AG09309 (cell line): ENCODE data around the gene C17orf50.

Source experiments
- DNase-seq: peaks from one replicate; pipeline ENCODE4 v3.0.0-alpha.2; 2010; ENCODE audit warnings: low read depth
- H3K4me3 ChIP-seq: 2 replicates; pipeline ENCODE4 v1.5.1; 2011; ENCODE audit warnings: mild to moderate bottlenecking, low read depth, low read length, moderate library complexity; ENCODE audit not compliant: control insufficient read depth
- TF ChIP-seq, protein P1 (sequence below): IDR thresholded peaks from 2 replicates; pipeline ENCODE4 v1.5.1; 2011; ENCODE audit warnings: mild to moderate bottlenecking, low read depth, low read length, inconsistent platforms; ENCODE audit not compliant: insufficient read depth, control insufficient read depth; ENCODE audit errors: missing control alignments

The C17orf50 gene

DNA sequence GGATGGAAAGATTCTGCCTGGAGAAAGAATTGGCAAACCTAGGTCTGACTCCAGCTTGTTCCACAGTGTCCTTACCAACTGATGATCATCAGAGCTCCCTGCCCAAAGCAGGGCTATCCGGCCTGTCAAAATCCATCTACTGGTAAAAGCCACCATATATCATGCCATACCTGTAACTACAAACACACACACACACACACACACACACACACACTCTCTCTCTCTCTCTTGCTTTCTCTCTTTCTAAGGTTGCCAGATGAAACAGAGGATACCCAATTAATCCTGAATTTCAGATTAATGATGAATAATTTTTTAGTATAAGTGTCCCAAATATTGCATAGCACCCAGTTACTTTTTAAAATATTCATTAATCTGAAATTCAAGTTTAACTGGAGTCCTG, 36.3 kb downstream of the C17orf50 start:
- no peak for DNase-seq
- TF ChIP-seq, protein P1, sequence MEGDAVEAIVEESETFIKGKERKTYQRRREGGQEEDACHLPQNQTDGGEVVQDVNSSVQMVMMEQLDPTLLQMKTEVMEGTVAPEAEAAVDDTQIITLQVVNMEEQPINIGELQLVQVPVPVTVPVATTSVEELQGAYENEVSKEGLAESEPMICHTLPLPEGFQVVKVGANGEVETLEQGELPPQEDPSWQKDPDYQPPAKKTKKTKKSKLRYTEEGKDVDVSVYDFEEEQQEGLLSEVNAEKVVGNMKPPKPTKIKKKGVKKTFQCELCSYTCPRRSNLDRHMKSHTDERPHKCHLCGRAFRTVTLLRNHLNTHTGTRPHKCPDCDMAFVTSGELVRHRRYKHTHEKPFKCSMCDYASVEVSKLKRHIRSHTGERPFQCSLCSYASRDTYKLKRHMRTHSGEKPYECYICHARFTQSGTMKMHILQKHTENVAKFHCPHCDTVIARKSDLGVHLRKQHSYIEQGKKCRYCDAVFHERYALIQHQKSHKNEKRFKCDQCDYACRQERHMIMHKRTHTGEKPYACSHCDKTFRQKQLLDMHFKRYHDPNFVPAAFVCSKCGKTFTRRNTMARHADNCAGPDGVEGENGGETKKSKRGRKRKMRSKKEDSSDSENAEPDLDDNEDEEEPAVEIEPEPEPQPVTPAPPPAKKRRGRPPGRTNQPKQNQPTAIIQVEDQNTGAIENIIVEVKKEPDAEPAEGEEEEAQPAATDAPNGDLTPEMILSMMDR = no peak
- H3K4me3 ChIP-seq = no peak overlapping the region

DNA sequence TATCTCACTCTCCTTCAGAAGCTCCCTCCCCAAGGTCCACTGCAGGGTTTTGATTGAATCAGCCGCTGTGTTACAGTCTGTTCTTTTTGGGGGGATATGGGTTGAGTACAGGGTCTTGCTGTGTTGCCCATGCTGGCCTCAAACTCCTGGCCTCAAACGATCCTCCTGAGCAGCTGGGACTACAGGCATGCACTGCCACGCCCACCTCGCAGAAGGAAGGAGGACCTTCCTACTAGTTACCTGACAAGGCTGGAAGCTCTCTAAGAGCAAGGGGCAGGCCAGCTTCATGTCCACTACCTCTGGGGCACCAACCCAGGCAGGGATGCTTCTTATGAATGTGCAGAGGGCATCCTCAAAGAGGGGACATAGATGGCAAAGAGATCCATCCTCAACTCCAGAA, 36.7 kb downstream of the C17orf50 start:
- DNase-seq = no peak
- TF ChIP-seq, protein P1 = no peak
- no peak overlapping the region for H3K4me3 ChIP-seq

DNA sequence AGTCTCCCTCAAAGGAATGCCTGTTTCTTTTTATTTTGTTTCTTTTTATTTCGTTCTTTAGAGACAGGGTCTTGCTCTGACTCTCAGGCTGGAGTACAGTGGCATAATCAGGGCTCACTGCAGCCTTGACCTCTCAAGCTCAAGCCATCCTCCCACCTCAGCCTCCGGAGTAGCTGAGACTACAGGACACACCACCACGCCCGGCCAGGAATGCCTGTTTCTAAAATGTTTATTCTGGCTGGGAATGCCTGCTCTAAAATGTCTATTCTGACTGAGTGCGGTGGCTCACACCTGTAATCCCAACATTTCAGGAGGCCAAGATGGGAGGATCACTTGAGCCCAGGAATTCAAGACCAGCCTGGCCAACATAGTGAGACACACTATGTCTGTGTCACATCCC, 37.2 kb downstream of the C17orf50 start:
- H3K4me3 ChIP-seq = no peak overlapping the region

DNA sequence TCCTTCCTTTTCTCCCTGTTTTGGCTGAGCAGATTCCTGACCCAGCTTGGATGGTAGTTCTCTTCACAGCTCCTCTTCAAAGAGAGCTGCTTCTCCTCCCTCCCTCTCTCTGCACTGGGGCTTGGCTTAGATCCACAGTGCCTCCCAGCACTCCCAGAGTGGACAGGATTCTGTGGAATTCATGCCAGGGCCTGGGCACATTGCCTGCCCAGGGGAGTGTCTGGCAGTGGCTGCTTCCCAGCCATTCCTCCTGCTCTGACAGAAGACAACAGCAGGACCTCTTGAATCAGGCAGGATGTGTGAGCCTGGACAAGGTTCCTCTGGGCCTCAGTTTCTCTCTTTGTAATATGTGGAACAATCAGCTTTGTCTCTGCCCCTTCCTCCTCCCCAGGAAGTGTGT, 39.3 kb downstream of the C17orf50 start:
- TF ChIP-seq, protein P1 = no peak
- no peak overlapping the region for H3K4me3 ChIP-seq
- DNase-seq = no peak

More for the DNA sequence above, 37.2 kb downstream of the C17orf50 start:
- TF ChIP-seq, protein P1 = no peak
- DNase-seq = no peak

DNA sequence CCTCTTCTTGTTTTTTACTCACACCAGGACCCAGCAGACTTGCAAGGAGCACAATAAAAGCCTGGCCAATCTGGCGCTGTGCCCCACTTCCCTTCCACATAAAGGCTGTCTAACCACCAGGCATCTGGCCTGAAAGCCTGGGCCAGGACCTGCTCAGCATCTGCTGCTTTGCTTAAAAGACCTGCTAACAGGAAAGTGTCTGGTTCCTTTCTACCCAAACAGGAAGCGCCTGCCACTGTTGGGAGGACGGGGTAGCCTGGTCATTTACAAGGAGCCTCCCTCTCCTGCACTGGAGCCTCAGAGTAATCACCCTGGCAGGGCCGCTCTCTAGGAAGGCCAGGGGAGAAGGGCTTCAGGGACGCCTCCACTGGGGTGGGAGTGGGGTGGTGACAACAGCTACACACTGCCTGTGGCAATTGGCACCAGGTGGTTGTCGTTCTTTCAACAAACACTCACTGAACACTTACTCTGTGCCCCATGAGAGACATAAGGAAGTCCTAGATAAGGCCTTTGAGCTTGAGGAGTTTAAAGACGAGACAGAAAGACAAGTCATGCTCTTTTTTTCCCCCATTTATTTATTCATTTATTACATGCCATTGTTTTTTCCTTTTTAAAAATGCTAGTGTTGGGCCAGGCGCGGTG, 41.0 kb downstream of the C17orf50 start:
- H3K4me3 ChIP-seq = no peak overlapping the region
- DNase-seq = peak; percentile 68

DNA sequence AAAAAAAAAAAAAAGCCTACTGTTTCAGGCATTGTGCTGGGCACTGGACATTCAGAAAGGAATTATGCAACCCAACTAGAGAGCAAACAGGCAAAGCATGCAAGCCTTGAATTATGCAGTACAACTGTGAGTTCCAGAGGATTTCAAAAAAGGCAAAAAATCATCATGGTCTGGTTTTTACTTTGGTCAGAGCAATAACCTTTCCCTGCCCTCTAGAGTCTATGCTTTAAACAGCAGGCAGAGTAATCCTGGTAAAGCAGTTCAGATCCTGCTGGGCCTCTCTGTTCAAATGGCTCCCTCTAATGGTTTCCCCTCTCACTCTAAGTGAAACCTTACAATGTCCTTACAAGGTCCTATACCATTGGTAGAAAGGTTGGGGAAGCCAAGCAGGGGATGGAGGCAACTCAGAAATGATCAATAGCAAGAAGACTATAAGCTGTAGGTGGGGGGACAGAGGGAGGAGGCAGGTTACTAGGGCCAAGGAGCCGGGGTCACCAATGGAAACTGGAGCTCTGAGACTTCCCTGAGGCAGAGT, 44.0 kb downstream of the C17orf50 start:
- H3K4me3 ChIP-seq = no peak overlapping the region
- DNase-seq = peak; percentile 93
- TF ChIP-seq, protein P1 = peak; percentile 96

More for the DNA sequence above, 41.0 kb downstream of the C17orf50 start:
- TF ChIP-seq, protein P1 = no peak
